ENCODE results near the gene KCNQ4. TPM values are rescaled to one million over a fixed set of nuclear protein-coding genes. Genes with fewer than 3 reads are reported as not detected.

KCNQ4 gene
- total RNA-seq, 2 donors from 2014 or later, result 1.0 to 1.7 TPM

DNA sequence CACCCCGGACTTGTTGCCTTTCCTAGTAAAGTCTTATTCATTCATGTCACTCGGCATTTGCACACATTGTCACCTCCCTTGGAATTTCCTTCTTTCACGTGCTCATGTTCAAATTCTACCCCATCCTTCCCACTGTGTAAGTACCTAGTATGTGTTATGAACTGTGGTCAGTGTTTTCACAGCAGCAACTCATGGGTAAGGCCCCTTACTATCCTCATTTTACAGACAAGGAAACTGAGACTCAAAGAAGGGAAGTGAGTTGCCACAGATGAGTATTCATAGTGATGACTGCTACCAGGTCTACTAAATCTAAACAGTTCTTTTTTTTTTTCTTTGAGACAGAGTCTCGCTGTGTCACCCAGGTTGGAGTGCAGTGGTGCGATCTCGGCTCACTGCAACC is 68.1 kb downstream of the KCNQ4 start:
- Histone ChIP-seq H3K4me3 (no peak overlapping the region), H3K27me3 (no peaks in the 10 kb centered on the region), H3K4me1 (no peaks in the 10 kb centered on the region), H3K9me3 (no peaks in the 10 kb centered on the region), H3K36me3 (no peaks in the 10 kb centered on the region), H3K27ac (no peak overlapping the region)
- TF ChIP-seq, protein P1, sequence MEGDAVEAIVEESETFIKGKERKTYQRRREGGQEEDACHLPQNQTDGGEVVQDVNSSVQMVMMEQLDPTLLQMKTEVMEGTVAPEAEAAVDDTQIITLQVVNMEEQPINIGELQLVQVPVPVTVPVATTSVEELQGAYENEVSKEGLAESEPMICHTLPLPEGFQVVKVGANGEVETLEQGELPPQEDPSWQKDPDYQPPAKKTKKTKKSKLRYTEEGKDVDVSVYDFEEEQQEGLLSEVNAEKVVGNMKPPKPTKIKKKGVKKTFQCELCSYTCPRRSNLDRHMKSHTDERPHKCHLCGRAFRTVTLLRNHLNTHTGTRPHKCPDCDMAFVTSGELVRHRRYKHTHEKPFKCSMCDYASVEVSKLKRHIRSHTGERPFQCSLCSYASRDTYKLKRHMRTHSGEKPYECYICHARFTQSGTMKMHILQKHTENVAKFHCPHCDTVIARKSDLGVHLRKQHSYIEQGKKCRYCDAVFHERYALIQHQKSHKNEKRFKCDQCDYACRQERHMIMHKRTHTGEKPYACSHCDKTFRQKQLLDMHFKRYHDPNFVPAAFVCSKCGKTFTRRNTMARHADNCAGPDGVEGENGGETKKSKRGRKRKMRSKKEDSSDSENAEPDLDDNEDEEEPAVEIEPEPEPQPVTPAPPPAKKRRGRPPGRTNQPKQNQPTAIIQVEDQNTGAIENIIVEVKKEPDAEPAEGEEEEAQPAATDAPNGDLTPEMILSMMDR (IDR thresholded peaks at IDR 0.05), result no peak
- DNase-seq (ENCODE audit: low spot score), result no peak

DNA sequence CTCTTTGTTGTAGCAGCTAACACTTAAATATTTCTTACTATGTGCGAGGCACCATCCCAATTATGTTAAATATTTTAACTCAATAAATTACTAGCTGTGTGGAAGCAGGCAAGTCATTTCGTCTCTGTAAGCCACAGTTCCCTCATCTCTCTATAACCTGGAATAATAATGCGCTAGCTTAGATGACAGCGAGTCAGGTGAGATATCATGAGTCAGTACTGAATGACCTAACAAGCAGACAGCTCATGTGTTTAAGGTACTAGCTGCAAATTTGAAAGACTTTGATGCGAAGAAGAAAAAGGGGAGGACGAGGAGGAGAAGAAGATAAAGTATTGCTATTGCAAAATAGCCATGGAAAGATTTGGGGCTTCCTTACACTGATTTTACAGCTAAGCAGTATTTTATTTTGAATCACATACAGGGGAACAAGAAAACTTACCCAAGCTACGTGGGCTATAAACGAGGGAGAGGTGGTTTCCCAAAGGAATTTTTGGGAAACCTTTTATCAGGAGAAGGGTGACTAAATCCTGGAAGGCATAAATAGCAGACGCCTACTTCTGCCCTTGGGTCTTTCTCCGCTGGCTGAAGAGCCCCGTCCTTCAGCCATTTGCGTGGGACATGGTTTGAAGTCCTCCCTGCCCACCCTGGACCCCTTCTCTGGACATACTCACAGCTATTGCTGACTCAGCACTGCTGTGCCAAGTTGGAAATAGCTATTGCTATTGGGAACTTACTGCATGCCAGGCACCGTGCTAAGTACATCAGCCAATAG is 69.7 kb downstream of the KCNQ4 start:
- Histone ChIP-seq H3K4me1 (no peaks in the 10 kb centered on the region), H3K27ac (no peak overlapping the region), H3K9me3 (no peaks in the 10 kb centered on the region)

DNA sequence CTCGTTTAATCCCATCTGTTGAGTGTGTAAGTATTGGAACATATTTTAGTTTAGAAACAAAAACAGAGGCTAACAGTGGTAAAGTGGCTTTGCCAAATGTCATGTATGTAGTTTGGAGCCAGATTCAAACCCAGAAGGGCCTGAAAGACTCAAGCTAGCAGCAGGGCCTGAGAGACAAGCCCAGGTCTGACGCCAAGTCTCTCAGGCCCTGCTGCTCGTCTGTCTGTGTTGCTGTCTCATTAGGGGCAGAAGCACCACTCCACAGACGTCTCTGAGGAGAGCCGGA is 70.2 kb downstream of the KCNQ4 start:
- no peaks in the 10 kb centered on the region for H3K9me3 ChIP-seq
- TF ChIP-seq, protein P1 (IDR thresholded peaks at IDR 0.05), result no peak
- H3K4me1 ChIP-seq, result peaks cover 0 to 1% of the 10 kb centered on the region in 2 donors
- DNase-seq (ENCODE audit: low spot score), result no peak
- H3K36me3 ChIP-seq, result no peaks in the 10 kb centered on the region
- no peak overlapping the region for H3K4me3 ChIP-seq
- H3K27me3 ChIP-seq, result no peaks in the 10 kb centered on the region
- H3K27ac ChIP-seq, result no peak overlapping the region

More for the DNA sequence above, 69.7 kb downstream of the KCNQ4 start:
- Histone ChIP-seq H3K27me3 (no peaks in the 10 kb centered on the region), H3K4me3 (no peak overlapping the region), H3K36me3 (no peaks in the 10 kb centered on the region)
- DNase-seq (ENCODE audit: low spot score), result no peak
- TF ChIP-seq, protein P1 (IDR thresholded peaks at IDR 0.05), result no peak

DNA sequence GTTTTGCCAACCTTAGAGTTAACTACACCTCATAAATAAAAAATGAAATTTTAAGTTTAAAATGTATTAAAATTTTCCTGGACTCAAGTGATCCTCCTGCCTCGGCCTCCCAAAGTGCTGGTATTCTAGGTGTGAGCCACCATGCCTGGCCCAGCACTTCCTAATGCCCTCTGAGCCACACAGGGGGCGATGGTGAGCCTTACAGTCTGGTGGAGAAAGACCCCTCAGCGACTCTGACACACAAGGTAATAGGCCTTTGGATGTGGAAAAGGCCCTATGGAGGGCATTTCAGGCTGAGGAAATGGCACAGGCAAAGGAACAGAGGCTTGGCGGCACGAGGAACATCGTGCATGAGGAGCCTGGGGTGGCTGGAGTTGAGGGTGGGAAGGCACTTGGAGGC is 71.9 kb downstream of the KCNQ4 start:
- no peak for DNase-seq (ENCODE audit: low spot score)
- Histone ChIP-seq H3K4me3 (no peak overlapping the region), H3K36me3 (no peaks in the 10 kb centered on the region), H3K27ac (no peak overlapping the region), H3K4me1 (peaks cover 0 to 18% of the 10 kb centered on the region in 2 donors), H3K27me3 (no peaks in the 10 kb centered on the region), H3K9me3 (no peaks in the 10 kb centered on the region)
- TF ChIP-seq, protein P1 (IDR thresholded peaks at IDR 0.05), result no peak

DNA sequence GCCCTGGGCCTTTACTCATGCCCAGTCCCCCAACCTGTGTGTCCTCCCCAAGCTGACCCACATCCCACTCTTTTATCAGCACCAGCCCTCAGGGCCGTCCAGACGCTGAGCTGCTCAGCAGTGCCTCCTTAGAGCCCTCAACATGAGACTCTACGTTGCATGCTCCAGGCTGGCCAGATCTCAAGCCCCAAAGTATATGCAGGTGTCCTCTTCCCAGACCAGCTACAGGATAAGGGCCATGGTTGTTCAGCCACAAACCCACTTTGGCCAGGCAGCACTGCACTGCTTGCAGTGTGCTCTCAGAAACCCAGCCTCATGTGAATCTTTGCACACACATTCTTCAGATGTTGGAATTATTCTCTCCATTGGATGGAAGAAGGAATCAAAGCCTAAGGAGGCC is 72.5 kb downstream of the KCNQ4 start:
- no peaks in the 10 kb centered on the region for H3K36me3 ChIP-seq
- no peaks in the 10 kb centered on the region for H3K9me3 ChIP-seq
- TF ChIP-seq, protein P1 (IDR thresholded peaks at IDR 0.05), result no peak
- no peak for DNase-seq (ENCODE audit: low spot score)
- H3K4me3 ChIP-seq, result no peak overlapping the region
- no peaks in the 10 kb centered on the region for H3K27me3 ChIP-seq
- H3K27ac ChIP-seq, result no peak overlapping the region
- H3K4me1 ChIP-seq, result peaks cover 0 to 24% of the 10 kb centered on the region in 2 donors
